ENCODE data around the gene KIF6. TPM values are rescaled to one million over a fixed set of nuclear protein-coding genes. Genes with fewer than 3 reads are reported as not detected.

KIF6 gene
- total RNA-seq, 2 experiments from 2014 or later: not detected

- Mint-ChIP-seq H3K27me3 (peaks cover 37% of the 10 kb centered on the region), H3K36me3 (ENCODE audit: low read depth) (no peaks in the 10 kb centered on the region), H3K4me3 (no peak overlapping the region), H3K27ac (no peak overlapping the region), H3K9me3 (no peaks in the 10 kb centered on the region), H3K4me1 (ENCODE audit: low read depth) (no peaks in the 10 kb centered on the region)
- ChIA-PET CTCF (no interaction called here), POLR2A (no interaction called here)
- no peak overlapping the region for H3K4me3 ChIP-seq (ENCODE audit: low read length)
- ATAC-seq (ENCODE audit: poor library complexity): no peak
- TF ChIP-seq CTCF (IDR thresholded peaks at IDR 0.05): no peak
- H3K9me3 ChIP-seq (ENCODE audit: control insufficient read depth in 1 of 2, insufficient read depth in 1 of 2, low read length in 2 of 2): no peaks in the 10 kb centered on the region
- no peaks in the 10 kb centered on the region for H3K27me3 ChIP-seq (ENCODE audit: control insufficient read depth in 1 of 2, insufficient read depth in 2 of 2, low read length in 2 of 2)
- no peak overlapping the region for H3K27ac ChIP-seq (ENCODE audit: low read depth in 1 of 2, low read length in 2 of 2)
- H3K4me1 ChIP-seq (ENCODE audit: insufficient read depth, low read length): no peaks in the 10 kb centered on the region
- intact Hi-C loops (cut with DNase I, micrococcal nuclease): no loop called here
- DNase-seq: no peak
- H3K36me3 ChIP-seq (ENCODE audit: insufficient read depth, low read length): no peaks in the 10 kb centered on the region
Measured at GRCh38 chr6:39623750-39624149, 101.5 kb downstream of the KIF6 start.

GRCh38 chr6:39617520-39617919 is 107.7 kb downstream of the KIF6 start:
- H3K27ac ChIP-seq (ENCODE audit: low read depth in 1 of 2, low read length in 2 of 2): no peak overlapping the region
- no peaks in the 10 kb centered on the region for H3K27me3 ChIP-seq (ENCODE audit: control insufficient read depth in 1 of 2, insufficient read depth in 2 of 2, low read length in 2 of 2)
- TF ChIP-seq CTCF (IDR thresholded peaks at IDR 0.05): no peak
- no peak overlapping the region for H3K4me3 ChIP-seq (ENCODE audit: low read length)
- H3K36me3 ChIP-seq (ENCODE audit: insufficient read depth, low read length): no peaks in the 10 kb centered on the region
- ATAC-seq (ENCODE audit: poor library complexity) (no peak), DNase-seq (no peak)
- CTCF ChIA-PET: no interaction called here
- intact Hi-C loops (cut with DNase I, micrococcal nuclease): no loop called here
- Mint-ChIP-seq H3K36me3 (ENCODE audit: low read depth) (no peaks in the 10 kb centered on the region), H3K27me3 (peaks cover 8% of the 10 kb centered on the region), H3K27ac (no peak overlapping the region), H3K4me3 (no peak overlapping the region), H3K9me3 (no peaks in the 10 kb centered on the region), H3K4me1 (ENCODE audit: low read depth) (no peaks in the 10 kb centered on the region)
- POLR2A ChIA-PET: no interaction called here
- no peaks in the 10 kb centered on the region for H3K4me1 ChIP-seq (ENCODE audit: insufficient read depth, low read length)
- H3K9me3 ChIP-seq (ENCODE audit: control insufficient read depth in 1 of 2, insufficient read depth in 1 of 2, low read length in 2 of 2): no peaks in the 10 kb centered on the region

GRCh38 chr6:39617026-39617425 is 108.2 kb downstream of the KIF6 start:
- no peaks in the 10 kb centered on the region for H3K4me1 ChIP-seq (ENCODE audit: insufficient read depth, low read length)
- no peak overlapping the region for H3K4me3 ChIP-seq (ENCODE audit: low read length)
- CTCF ChIA-PET: no interaction called here
- H3K36me3 ChIP-seq (ENCODE audit: insufficient read depth, low read length): no peaks in the 10 kb centered on the region
- H3K9me3 ChIP-seq (ENCODE audit: control insufficient read depth in 1 of 2, insufficient read depth in 1 of 2, low read length in 2 of 2): no peaks in the 10 kb centered on the region
- Mint-ChIP-seq H3K27ac (no peak overlapping the region), H3K9me3 (no peaks in the 10 kb centered on the region), H3K36me3 (ENCODE audit: low read depth) (no peaks in the 10 kb centered on the region), H3K27me3 (peaks cover 8% of the 10 kb centered on the region), H3K4me3 (no peak overlapping the region), H3K4me1 (ENCODE audit: low read depth) (no peaks in the 10 kb centered on the region)
- ATAC-seq (ENCODE audit: poor library complexity) (no peak), DNase-seq (no peak)
- intact Hi-C loops (cut with DNase I, micrococcal nuclease): no loop called here
- no peak overlapping the region for H3K27ac ChIP-seq (ENCODE audit: low read depth in 1 of 2, low read length in 2 of 2)
- no peak for TF ChIP-seq CTCF (IDR thresholded peaks at IDR 0.05)
- POLR2A ChIA-PET: no interaction called here
- no peaks in the 10 kb centered on the region for H3K27me3 ChIP-seq (ENCODE audit: control insufficient read depth in 1 of 2, insufficient read depth in 2 of 2, low read length in 2 of 2)
